Colonic mucosa (tissue), 4 donors: ENCODE data around the gene BAHD1. TPM values are rescaled to one million over a fixed set of nuclear protein-coding genes. Genes with fewer than 3 reads are reported as not detected.

Experiments
- DNase-seq: peaks from one replicate; pipeline ENCODE4 v3.0.0-alpha.2; 2020
- H3K27ac ChIP-seq: fragments of 200-600 bp; one replicate; pipeline ENCODE4 v1.8.0; 2021
- H3K27me3 ChIP-seq: fragments of 200-600 bp; one replicate; pipeline ENCODE4 v1.8.0; 2021
- H3K36me3 ChIP-seq: fragments of 200-600 bp; one replicate; pipeline ENCODE4 v1.8.0; 2021
- H3K4me1 ChIP-seq: fragments of 200-600 bp; one replicate; pipeline ENCODE4 v1.8.0; 2021; ENCODE audit warnings: mild to moderate bottlenecking
- H3K4me3 ChIP-seq: fragments of 200-600 bp; one replicate; pipeline ENCODE4 v1.8.0; 2021
- H3K9ac ChIP-seq, 2 donors: one replicate each; pipeline ENCODE4 v1.7.0; 2013; ENCODE audit warnings: control low read depth in 2 of 2, low read depth in 2 of 2, low read length in 2 of 2
- H3K9me3 ChIP-seq: fragments of 200-600 bp; one replicate; pipeline ENCODE4 v1.8.0; 2021
- CTCF ChIP-seq: fragments of 200-600 bp; IDR thresholded peaks from one replicate; pipeline ENCODE4 v1.8.0; 2022; ENCODE audit warnings: antibody characterized with exemption, mild to moderate bottlenecking
- intact Hi-C: fragments of 100-400 bp; cut with DNase I; formaldehyde crosslinking; loops from one replicate; pipeline ENCODE4 v1.14.1; 2022
- total RNA-seq, 2 donors: library from RNA; stranded (reverse); fragmentation: NEBNext Ultra II Directional in 1 of 2; extraction: Animal tissue kit (Norgen Biotek cat#: 25700) in 1 of 2; gene quantifications; one replicate each; pipeline ENCODE4 v1.2.1, GENCODE V29; 2021
- donor health status: healthy.
- donor health status: DM: no; HTN: no; CAD: no.
- donor health status: DM: no; HTN: no; CAD: no.

BAHD1 gene
- total RNA-seq, 2 donors from 2014 or later: 25.3 to 26.3 TPM

- H3K27ac ChIP-seq: no peak overlapping the region
- intact Hi-C loops: no loop called here
- TF ChIP-seq CTCF: no peak
Measured at GRCh38 chr15:40413036-40413435, 27.7 kb upstream of the BAHD1 start.

GRCh38 chr15:40414816-40415215, 25.9 kb upstream of the BAHD1 start:
- intact Hi-C loops: no loop called here
- Histone ChIP-seq H3K9me3 (no peaks in the 10 kb centered on the region), H3K27ac (no peak overlapping the region), H3K9ac (no peak overlapping the region), H3K27me3 (no peaks in the 10 kb centered on the region), H3K36me3 (peaks cover 12% of the 10 kb centered on the region), H3K4me1 (no peaks in the 10 kb centered on the region), H3K4me3 (no peak overlapping the region)
- TF ChIP-seq CTCF: no peak
- no peak for DNase-seq

More at GRCh38 chr15:40413036-40413435, 27.7 kb upstream of the BAHD1 start:
- Histone ChIP-seq H3K27me3 (no peaks in the 10 kb centered on the region), H3K9me3 (no peaks in the 10 kb centered on the region), H3K9ac (no peak overlapping the region), H3K36me3 (peaks cover 12% of the 10 kb centered on the region), H3K4me3 (no peak overlapping the region), H3K4me1 (no peaks in the 10 kb centered on the region)
- DNase-seq: no peak

GRCh38 chr15:40415226-40415625, 25.5 kb upstream of the BAHD1 start:
- Histone ChIP-seq H3K4me3 (no peak overlapping the region), H3K4me1 (peaks cover under 1% of the 10 kb centered on the region), H3K27me3 (no peaks in the 10 kb centered on the region), H3K9me3 (no peaks in the 10 kb centered on the region), H3K27ac (no peak overlapping the region), H3K36me3 (peaks cover 12% of the 10 kb centered on the region), H3K9ac (no peak overlapping the region)
- intact Hi-C loops: no loop called here
- no peak for TF ChIP-seq CTCF
- no peak for DNase-seq

GRCh38 chr15:40416056-40416455, 24.7 kb upstream of the BAHD1 start:
- no peak overlapping the region for H3K9ac ChIP-seq
- H3K27ac ChIP-seq: no peak overlapping the region
- no peaks in the 10 kb centered on the region for H3K27me3 ChIP-seq
- peaks cover 4% of the 10 kb centered on the region for H3K4me1 ChIP-seq
- H3K36me3 ChIP-seq: peaks cover 11% of the 10 kb centered on the region
- H3K4me3 ChIP-seq: no peak overlapping the region
- intact Hi-C loops: no loop called here
- DNase-seq: no peak
- no peak for TF ChIP-seq CTCF
- no peaks in the 10 kb centered on the region for H3K9me3 ChIP-seq

- Histone ChIP-seq H3K9me3 (no peaks in the 10 kb centered on the region), H3K27me3 (no peaks in the 10 kb centered on the region), H3K4me3 (no peak overlapping the region), H3K27ac (no peak overlapping the region), H3K36me3 (peaks cover 4% of the 10 kb centered on the region), H3K9ac (no peak overlapping the region), H3K4me1 (peaks cover 4% of the 10 kb centered on the region)
- intact Hi-C loops: no loop called here
- no peak for TF ChIP-seq CTCF
- DNase-seq: no peak
Measured at GRCh38 chr15:40418126-40418525, 22.6 kb upstream of the BAHD1 start.
